Measurements from ENCODE around the gene SEC16A. TPM values are rescaled to one million over a fixed set of nuclear protein-coding genes. Genes with fewer than 3 reads are reported as not detected.

Gene SEC16A
- total RNA-seq, 1 donor from 2014 or later: 66.1 TPM

DNA sequence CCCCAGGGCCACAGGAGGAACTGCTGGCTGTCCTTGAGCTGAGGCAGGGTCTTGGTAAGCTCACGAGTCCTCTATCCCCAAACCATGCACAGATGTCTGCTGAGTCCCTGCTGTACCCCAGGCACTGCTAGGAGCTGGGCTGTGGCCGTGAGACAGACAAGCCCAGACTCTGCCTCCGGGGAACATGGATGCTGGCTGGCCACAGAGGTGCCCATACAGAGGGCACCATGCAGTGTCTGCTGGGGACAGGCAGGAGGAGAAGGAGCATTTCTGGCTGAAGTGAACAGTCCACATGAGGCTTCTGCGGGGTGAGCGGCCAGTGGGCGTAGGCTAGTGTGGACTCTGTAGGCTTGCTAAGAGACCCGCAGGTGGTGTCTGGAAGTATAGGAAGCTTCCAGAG lies 4.8 kb upstream of the SEC16A start:
- intact Hi-C loops (cut with DNase I): loop anchor here (1.0 kb wide), 1 partner anchor 144 kb away; no protein-coding TSS in a partner anchor
- TF ChIP-seq, protein P1, sequence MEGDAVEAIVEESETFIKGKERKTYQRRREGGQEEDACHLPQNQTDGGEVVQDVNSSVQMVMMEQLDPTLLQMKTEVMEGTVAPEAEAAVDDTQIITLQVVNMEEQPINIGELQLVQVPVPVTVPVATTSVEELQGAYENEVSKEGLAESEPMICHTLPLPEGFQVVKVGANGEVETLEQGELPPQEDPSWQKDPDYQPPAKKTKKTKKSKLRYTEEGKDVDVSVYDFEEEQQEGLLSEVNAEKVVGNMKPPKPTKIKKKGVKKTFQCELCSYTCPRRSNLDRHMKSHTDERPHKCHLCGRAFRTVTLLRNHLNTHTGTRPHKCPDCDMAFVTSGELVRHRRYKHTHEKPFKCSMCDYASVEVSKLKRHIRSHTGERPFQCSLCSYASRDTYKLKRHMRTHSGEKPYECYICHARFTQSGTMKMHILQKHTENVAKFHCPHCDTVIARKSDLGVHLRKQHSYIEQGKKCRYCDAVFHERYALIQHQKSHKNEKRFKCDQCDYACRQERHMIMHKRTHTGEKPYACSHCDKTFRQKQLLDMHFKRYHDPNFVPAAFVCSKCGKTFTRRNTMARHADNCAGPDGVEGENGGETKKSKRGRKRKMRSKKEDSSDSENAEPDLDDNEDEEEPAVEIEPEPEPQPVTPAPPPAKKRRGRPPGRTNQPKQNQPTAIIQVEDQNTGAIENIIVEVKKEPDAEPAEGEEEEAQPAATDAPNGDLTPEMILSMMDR (IDR thresholded peaks at IDR 0.05): no peak
- Histone ChIP-seq H3K36me3 (no peaks in the 10 kb centered on the region), H3K27ac (no peak overlapping the region), H3K4me3 (no peak overlapping the region), H3K9me3 (no peaks in the 10 kb centered on the region), H3K4me1 (peaks cover 7 to 12% of the 10 kb centered on the region in 2 donors), H3K27me3 (no peaks in the 10 kb centered on the region)
- DNase-seq (ENCODE audit: low spot score in 2 of 2): no peak

DNA sequence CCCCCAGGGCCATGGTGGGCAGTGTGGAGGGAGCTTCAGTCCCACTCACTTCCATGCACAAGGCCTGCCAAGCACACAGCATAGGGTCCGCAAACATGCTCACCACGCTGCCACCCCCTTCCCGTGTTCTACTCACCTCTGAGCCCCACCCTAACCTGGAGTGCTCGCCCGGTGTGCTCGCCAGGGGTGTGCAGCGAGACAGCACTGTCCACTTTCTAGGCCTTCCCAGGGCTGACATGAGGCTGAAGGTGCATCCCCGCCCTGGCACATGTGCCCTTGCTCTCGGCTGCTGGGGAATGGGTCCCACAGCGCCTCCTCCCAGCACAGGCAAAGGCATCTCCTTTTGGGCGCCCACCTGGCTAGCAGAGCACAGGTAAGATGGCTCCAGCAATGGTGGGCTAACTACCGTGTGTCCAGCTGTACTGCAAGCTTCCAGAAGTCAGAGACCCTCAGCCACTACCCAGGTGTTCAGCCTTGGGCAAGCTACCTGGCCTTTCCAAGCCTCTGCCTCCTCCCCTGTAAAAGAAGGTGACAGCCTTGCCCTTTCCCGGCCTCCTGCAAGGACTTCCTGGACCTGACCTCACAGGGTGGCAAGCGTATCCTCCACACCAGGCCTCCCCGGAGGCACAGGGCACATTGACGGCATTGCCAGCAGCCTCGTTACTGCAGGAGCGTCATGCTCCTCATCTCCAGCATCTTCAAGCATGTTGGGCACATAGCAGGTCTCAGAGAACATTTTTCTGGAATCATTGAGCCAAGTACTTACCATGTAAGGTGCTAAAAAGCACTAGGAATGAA lies 4.2 kb upstream of the SEC16A start:
- no peak overlapping the region for H3K27ac ChIP-seq
- H3K9me3 ChIP-seq: no peaks in the 10 kb centered on the region
- H3K4me1 ChIP-seq: peaks cover 8 to 12% of the 10 kb centered on the region in 2 donors
- no peak for DNase-seq (ENCODE audit: low spot score in 2 of 2)
- TF ChIP-seq, protein P1 (IDR thresholded peaks at IDR 0.05): no peak
- H3K36me3 ChIP-seq: no peaks in the 10 kb centered on the region
- H3K4me3 ChIP-seq: no peak overlapping the region
- intact Hi-C loops (cut with DNase I): no loop called here
- no peaks in the 10 kb centered on the region for H3K27me3 ChIP-seq

DNA sequence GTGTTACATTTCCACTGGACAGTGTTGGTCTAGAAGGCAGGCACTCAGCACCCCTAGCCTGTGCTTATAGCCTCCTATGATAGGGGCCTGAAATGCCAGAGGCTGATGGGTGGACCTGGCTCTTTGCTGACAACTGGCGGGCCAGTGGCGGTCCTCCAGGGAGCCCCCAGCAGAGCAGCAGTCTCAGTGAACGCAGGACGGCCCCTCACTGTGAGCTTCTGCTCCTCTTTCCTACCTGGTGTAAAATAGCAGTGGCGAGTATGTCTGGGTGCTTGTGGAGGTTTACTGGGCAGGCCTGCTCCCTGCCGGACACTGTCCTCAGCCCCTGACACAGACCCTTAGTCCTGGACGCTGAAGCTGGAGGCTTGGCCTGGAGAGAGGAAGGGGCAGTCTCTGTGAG lies 3.3 kb upstream of the SEC16A start:
- Histone ChIP-seq H3K4me3 (no peak overlapping the region), H3K9me3 (no peaks in the 10 kb centered on the region), H3K27ac (no peak overlapping the region), H3K27me3 (no peaks in the 10 kb centered on the region), H3K4me1 (peaks cover 15 to 21% of the 10 kb centered on the region in 2 donors), H3K36me3 (no peaks in the 10 kb centered on the region)
- intact Hi-C loops (cut with DNase I): no loop called here
- TF ChIP-seq, protein P1 (IDR thresholded peaks at IDR 0.05): no peak
- DNase-seq (ENCODE audit: low spot score in 2 of 2): no peak

DNA sequence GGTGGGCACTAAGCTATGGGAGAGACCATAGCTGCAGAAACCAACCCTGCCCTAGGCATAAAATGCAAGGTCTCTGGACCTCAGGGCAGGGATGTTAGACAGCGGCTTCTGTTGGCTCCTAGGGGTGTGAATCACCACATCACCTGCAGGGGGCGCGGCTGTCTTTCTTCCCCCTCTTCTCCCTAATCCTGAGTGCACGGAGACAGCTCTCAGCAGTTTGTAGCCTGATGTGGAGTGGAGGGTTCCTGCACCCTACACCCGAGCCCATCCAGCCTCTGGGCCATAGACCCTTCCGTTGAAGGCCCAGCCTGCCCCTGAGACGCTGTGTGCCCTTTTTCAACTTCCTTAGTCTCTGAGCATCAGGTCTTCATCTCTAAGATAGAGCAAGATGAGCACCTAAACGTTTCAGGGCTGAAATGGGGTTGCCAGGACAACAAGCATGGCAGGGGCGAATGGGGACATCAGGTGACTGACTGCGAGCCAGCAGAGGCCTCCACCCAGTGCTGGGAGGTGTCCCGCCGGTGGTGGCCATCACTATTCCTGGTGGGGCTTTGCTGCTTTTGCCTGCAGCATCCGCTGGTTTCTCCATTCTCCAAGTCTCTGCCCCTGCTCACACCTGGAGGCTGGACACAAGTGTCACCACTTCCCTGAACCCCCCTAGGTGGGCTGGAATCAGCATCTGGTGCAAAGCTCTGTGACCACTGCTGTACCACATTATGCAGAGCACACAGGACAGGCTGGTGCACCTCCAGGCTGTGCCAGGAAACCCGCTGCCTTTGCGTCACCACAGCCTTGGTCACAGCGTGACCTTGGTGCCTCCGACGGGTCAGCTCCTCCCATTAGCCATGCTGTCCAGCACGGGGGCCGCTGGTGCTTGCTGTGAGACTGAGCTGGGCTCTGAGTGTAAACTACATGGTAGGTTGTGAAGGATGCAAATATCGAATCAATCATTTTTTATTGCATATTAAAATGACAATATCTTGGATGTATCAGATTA lies 2.5 kb upstream of the SEC16A start:
- intact Hi-C loops (cut with DNase I): no loop called here
- H3K36me3 ChIP-seq: no peaks in the 10 kb centered on the region

More for the DNA sequence above, 2.5 kb upstream of the SEC16A start:
- Histone ChIP-seq H3K27ac (no peak overlapping the region), H3K4me3 (no peak overlapping the region), H3K4me1 (peaks cover 15 to 21% of the 10 kb centered on the region in 2 donors), H3K27me3 (no peaks in the 10 kb centered on the region), H3K9me3 (no peaks in the 10 kb centered on the region)
- TF ChIP-seq, protein P1 (IDR thresholded peaks at IDR 0.05): peak; percentile 84 to 88 (median 85)
- DNase-seq (ENCODE audit: low spot score in 2 of 2): peak; percentile 20 to 91
